SK-N-SH treated with all-trans-retinoic acid at 6 μM for 48 hours (cell line): Measurements from ENCODE around the gene CLDN24.

Source experiments
- ATAC-seq: fragments of 200-7000 bp; cut with Tn5 transposase; 3 replicates; pipeline ENCODE4 v1.9.1; 2020; ENCODE audit warnings: mild to moderate bottlenecking, moderate library complexity
- ARNTL ChIP-seq: fragments of 450-650 bp; formaldehyde crosslinking; IDR thresholded peaks from 2 replicates; pipeline ENCODE4 v1.5.0; 2020; ENCODE audit warnings: low read depth, mild to moderate bottlenecking, moderate library complexity, borderline replicate concordance
- BACH2 ChIP-seq: fragments of 250-450 bp; sonication (Bioruptor Pico); IDR thresholded peaks from 2 replicates; pipeline ENCODE4 v1.9.0; 2021; ENCODE audit warnings: mild to moderate bottlenecking, borderline replicate concordance
- ESRRG ChIP-seq: fragments of 250-450 bp; sonication (Bioruptor Pico); IDR thresholded peaks from 2 replicates; pipeline ENCODE4 v1.6.1; 2021; ENCODE audit warnings: mild to moderate bottlenecking
- GLIS3 ChIP-seq: fragments of 250-450 bp; sonication (Bioruptor Pico); IDR thresholded peaks from 2 replicates; pipeline ENCODE4 v1.5.0; 2020; ENCODE audit warnings: mild to moderate bottlenecking, moderate library complexity
- ISL1 ChIP-seq: fragments of 250-450 bp; sonication (Bioruptor Pico); IDR thresholded peaks from 2 replicates; pipeline ENCODE4 v2.1.2; 2022; ENCODE audit warnings: mild to moderate bottlenecking, moderate library complexity
- OSR1 ChIP-seq: fragments of 250-450 bp; sonication (Bioruptor Pico); IDR thresholded peaks from 2 replicates; pipeline ENCODE4 v1.8.0; 2022; ENCODE audit warnings: moderate library complexity, mild to moderate bottlenecking, inconsistent platforms
- RARB ChIP-seq: fragments of 250-450 bp; sonication (Bioruptor Pico); IDR thresholded peaks from 2 replicates; pipeline ENCODE4 v1.8.0; 2021; ENCODE audit warnings: mild to moderate bottlenecking, moderate library complexity
- SNAI2 ChIP-seq: fragments of 250-450 bp; sonication (Bioruptor Pico); IDR thresholded peaks from 2 replicates; pipeline ENCODE4 v1.5.0; 2020; ENCODE audit warnings: mild to moderate bottlenecking, moderate library complexity
- TCF4 ChIP-seq: fragments of 250-450 bp; sonication (Bioruptor Pico); IDR thresholded peaks from 2 replicates; pipeline ENCODE4 v1.8.0; 2021; ENCODE audit warnings: mild to moderate bottlenecking, moderate library complexity, borderline replicate concordance
- TOX ChIP-seq: fragments of 250-450 bp; sonication (Bioruptor Pico); IDR thresholded peaks from 2 replicates; pipeline ENCODE4 v1.8.0; 2021; ENCODE audit warnings: mild to moderate bottlenecking, moderate library complexity, borderline replicate concordance
- TSHZ2 ChIP-seq: fragments of 250-450 bp; sonication (Bioruptor Pico); IDR thresholded peaks from 2 replicates; pipeline ENCODE4 v1.5.0; 2020; ENCODE audit warnings: mild to moderate bottlenecking, moderate library complexity
- ZC3H10 ChIP-seq: fragments of 250-450 bp; sonication (Bioruptor Pico); IDR thresholded peaks from 2 replicates; pipeline ENCODE4 v1.5.1; 2021; ENCODE audit warnings: mild to moderate bottlenecking, moderate library complexity
- ZFP3 ChIP-seq: fragments of 250-450 bp; sonication (Bioruptor Pico); IDR thresholded peaks from 2 replicates; pipeline ENCODE4 v1.5.0; 2020; ENCODE audit warnings: mild to moderate bottlenecking, moderate library complexity
- ZNF565 ChIP-seq: fragments of 450-650 bp; formaldehyde crosslinking; conservative IDR thresholded peaks from 2 replicates; pipeline ENCODE4 v1.5.0; 2020; ENCODE audit warnings: low read depth, mild to moderate bottlenecking, moderate library complexity
- ZNF70 ChIP-seq: fragments of 450-650 bp; formaldehyde crosslinking; IDR thresholded peaks from 2 replicates; pipeline ENCODE4 v1.5.0; 2020; ENCODE audit warnings: mild to moderate bottlenecking, moderate library complexity
- ZNF8 ChIP-seq: fragments of 450-650 bp; formaldehyde crosslinking; IDR thresholded peaks from 2 replicates; pipeline ENCODE4 v1.5.0; 2020; ENCODE audit warnings: mild to moderate bottlenecking, moderate library complexity
- TF ChIP-seq, protein P1 (sequence below): fragments of 250-450 bp; sonication (Bioruptor Pico); IDR thresholded peaks from 2 replicates; pipeline ENCODE4 v1.5.1; 2021; ENCODE audit warnings: mild to moderate bottlenecking, moderate library complexity
- TF ChIP-seq, protein P2 (sequence below): fragments of 250-450 bp; sonication (Bioruptor Pico); IDR thresholded peaks from 2 replicates; pipeline ENCODE4 v1.8.0; 2021; ENCODE audit warnings: low read depth, mild to moderate bottlenecking, moderate library complexity, borderline replicate concordance
- TF ChIP-seq, protein P3 (sequence below): fragments of 250-450 bp; sonication (Bioruptor Pico); IDR thresholded peaks from 2 replicates; pipeline ENCODE4 v1.8.0; 2020; ENCODE audit warnings: mild to moderate bottlenecking, moderate library complexity, borderline replicate concordance

The CLDN24 gene

GRCh38 chr4:183272384-183272783 is 49.8 kb downstream of the CLDN24 start:
- no peak for ATAC-seq
- TF ChIP-seq GLIS3 (no peak), OSR1 (CRISPR knock-in tag) (no peak), ZC3H10 (CRISPR knock-in tag) (no peak), ISL1 (CRISPR knock-in tag) (no peak), TSHZ2 (CRISPR knock-in tag) (no peak), BACH2 (CRISPR knock-in tag) (no peak), ZFP3 (no peak), RARB (CRISPR knock-in tag) (no peak), ZNF565 (CRISPR knock-in tag) (no peak), ZNF8 (CRISPR knock-in tag) (no peak), ARNTL (CRISPR knock-in tag) (no peak), TCF4 (CRISPR knock-in tag) (no peak), ZNF70 (CRISPR knock-in tag) (no peak), TOX (CRISPR knock-in tag) (no peak), SNAI2 (CRISPR knock-in tag) (no peak), ESRRG (CRISPR knock-in tag) (no peak)
- TF ChIP-seq, protein P1, sequence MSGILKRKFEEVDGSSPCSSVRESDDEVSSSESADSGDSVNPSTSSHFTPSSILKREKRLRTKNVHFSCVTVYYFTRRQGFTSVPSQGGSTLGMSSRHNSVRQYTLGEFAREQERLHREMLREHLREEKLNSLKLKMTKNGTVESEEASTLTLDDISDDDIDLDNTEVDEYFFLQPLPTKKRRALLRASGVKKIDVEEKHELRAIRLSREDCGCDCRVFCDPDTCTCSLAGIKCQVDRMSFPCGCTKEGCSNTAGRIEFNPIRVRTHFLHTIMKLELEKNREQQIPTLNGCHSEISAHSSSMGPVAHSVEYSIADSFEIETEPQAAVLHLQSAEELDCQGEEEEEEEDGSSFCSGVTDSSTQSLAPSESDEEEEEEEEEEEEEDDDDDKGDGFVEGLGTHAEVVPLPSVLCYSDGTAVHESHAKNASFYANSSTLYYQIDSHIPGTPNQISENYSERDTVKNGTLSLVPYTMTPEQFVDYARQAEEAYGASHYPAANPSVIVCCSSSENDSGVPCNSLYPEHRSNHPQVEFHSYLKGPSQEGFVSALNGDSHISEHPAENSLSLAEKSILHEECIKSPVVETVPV (CRISPR knock-in tag): no peak
- TF ChIP-seq, protein P2, sequence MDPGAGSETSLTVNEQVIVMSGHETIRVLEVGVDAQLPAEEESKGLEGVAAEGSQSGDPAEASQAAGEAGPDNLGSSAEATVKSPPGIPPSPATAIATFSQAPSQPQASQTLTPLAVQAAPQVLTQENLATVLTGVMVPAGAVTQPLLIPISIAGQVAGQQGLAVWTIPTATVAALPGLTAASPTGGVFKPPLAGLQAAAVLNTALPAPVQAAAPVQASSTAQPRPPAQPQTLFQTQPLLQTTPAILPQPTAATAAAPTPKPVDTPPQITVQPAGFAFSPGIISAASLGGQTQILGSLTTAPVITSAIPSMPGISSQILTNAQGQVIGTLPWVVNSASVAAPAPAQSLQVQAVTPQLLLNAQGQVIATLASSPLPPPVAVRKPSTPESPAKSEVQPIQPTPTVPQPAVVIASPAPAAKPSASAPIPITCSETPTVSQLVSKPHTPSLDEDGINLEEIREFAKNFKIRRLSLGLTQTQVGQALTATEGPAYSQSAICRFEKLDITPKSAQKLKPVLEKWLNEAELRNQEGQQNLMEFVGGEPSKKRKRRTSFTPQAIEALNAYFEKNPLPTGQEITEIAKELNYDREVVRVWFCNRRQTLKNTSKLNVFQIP (CRISPR knock-in tag): no peak
- TF ChIP-seq, protein P3, sequence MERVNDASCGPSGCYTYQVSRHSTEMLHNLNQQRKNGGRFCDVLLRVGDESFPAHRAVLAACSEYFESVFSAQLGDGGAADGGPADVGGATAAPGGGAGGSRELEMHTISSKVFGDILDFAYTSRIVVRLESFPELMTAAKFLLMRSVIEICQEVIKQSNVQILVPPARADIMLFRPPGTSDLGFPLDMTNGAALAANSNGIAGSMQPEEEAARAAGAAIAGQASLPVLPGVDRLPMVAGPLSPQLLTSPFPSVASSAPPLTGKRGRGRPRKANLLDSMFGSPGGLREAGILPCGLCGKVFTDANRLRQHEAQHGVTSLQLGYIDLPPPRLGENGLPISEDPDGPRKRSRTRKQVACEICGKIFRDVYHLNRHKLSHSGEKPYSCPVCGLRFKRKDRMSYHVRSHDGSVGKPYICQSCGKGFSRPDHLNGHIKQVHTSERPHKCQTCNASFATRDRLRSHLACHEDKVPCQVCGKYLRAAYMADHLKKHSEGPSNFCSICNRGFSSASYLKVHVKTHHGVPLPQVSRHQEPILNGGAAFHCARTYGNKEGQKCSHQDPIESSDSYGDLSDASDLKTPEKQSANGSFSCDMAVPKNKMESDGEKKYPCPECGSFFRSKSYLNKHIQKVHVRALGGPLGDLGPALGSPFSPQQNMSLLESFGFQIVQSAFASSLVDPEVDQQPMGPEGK (CRISPR knock-in tag): no peak
